LNCAP (cell line): ENCODE measurements around the gene ZC3H6.

Experiments
- TF ChIP-seq, protein P1 (sequence below): fragments of 450-650 bp; IDR thresholded peaks from 2 replicates; pipeline ENCODE4 v1.5.1; 2017; ENCODE audit warnings: mild to moderate bottlenecking

The ZC3H6 gene

DNA sequence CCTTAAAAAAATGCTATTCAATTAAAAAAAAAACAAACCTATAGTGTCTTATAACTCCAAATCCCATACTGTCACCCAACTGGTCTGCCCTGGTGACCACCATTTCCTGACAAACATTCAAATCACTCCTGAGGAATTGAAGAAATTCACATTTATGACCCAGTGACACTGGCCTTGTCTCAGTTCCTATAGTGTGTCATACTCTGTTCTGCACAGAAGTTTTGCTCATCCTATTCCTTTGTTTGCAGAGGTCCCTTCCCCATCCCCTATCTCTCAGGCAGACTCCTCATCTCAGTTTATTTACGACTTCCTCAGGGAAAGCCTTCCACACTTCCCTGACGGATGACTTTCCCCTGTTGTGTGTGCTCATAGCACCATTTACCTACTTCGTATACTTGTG is 14.7 kb downstream of the ZC3H6 start:
- TF ChIP-seq, protein P1, sequence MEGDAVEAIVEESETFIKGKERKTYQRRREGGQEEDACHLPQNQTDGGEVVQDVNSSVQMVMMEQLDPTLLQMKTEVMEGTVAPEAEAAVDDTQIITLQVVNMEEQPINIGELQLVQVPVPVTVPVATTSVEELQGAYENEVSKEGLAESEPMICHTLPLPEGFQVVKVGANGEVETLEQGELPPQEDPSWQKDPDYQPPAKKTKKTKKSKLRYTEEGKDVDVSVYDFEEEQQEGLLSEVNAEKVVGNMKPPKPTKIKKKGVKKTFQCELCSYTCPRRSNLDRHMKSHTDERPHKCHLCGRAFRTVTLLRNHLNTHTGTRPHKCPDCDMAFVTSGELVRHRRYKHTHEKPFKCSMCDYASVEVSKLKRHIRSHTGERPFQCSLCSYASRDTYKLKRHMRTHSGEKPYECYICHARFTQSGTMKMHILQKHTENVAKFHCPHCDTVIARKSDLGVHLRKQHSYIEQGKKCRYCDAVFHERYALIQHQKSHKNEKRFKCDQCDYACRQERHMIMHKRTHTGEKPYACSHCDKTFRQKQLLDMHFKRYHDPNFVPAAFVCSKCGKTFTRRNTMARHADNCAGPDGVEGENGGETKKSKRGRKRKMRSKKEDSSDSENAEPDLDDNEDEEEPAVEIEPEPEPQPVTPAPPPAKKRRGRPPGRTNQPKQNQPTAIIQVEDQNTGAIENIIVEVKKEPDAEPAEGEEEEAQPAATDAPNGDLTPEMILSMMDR = no peak

DNA sequence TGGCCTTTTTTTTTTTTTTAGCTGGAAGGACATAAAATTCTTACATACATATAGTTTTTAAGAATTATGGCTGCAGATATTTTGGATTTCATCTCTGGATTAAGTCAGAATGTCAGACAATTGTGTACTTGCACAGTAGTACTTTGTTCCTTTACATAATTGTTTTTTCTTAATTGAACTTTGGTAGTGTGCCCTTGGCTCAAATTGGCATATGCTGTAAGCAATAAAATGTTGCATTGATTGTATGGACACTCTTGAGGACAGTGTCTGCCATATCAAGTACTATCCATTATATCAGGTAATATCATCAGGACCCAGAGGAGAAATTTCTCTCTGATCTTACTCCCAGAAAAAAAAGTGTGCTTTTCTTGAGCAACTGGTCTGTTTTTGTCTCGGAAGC is 15.3 kb downstream of the ZC3H6 start:
- TF ChIP-seq, protein P1 = no peak

DNA sequence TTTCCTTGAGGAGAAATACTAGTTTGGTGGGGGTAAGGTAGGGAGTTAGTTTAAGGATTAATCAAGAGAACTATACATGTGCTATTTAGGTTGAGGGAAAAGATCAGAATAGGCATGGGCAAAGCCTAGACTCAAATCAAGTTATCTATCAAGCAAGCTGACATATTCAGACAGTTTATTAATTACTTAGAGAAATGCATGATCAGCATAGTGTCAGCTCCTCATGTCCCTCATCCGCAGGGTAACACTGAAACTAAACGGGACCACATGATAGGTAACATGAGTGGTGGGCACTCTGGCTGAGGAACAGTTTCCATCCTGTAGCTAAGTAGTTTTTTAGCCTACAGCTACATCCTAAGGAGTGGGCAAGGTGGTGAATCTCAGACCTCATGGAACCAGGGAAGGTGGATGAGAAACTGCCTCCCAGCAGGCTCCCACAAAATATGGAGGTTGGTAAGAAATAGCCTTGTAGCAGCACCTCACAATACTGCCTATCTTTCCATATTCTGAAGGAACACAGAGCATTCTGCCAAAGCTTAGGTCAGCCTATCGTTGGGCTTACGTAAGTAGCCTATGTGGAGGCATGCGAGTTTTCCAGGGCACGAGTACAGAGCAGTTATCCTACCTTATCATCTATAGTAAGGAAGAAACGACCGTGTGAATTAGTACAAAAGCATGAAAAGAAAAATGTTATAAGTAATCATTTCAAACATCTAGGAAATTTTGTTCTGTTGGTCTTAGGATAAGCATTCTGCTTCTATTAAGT is 18.4 kb downstream of the ZC3H6 start:
- TF ChIP-seq, protein P1 = no peak

DNA sequence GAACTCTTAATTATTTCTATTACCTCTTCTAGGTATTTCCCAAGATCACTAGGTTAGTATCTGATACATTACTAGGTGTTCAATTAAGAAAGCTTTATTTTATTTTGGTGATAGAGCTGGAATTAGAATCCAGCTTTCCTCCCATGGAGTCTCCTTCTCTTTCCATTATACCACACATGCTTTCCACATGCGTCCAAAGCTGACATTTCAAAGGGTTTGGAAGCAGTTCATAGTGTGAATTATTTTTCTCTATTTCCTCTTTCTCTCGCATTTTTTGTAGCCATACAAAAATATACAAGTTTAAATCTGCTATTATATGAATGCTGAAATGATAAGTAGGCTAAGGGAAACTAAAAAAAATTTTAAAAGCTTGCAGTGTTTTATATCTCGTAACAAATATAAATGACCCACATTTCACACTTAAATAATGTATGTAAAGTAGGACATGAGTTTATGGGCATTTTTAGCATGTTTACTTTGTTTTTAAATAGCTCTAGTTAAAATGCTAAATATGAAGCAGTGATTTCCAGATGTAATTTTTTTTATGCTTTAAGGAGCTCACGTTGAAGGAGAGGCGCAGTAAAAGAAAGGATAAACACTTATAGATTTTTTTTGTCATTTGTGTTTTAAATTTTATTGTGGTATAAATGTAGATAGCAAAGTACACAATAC is 20.1 kb downstream of the ZC3H6 start:
- TF ChIP-seq, protein P1 = no peak

DNA sequence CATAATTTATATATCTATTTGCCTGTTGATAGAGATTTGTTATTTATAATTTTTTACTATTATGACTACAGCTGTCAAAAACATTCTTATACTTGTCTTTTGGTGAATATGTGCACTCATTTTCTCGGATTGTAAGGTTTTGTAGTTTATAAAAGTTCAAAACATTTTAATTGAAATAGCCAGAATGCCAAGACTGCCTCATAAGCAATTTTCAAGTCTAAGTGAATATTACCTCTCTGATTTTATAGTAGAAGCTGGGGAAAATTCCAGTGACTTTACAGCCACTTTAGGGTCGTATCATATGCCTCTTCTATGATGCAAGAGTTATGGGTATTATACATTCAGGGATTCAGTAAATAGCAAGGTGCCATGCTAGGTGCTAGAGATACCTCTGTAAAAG is 21.0 kb downstream of the ZC3H6 start:
- TF ChIP-seq, protein P1 = no peak

DNA sequence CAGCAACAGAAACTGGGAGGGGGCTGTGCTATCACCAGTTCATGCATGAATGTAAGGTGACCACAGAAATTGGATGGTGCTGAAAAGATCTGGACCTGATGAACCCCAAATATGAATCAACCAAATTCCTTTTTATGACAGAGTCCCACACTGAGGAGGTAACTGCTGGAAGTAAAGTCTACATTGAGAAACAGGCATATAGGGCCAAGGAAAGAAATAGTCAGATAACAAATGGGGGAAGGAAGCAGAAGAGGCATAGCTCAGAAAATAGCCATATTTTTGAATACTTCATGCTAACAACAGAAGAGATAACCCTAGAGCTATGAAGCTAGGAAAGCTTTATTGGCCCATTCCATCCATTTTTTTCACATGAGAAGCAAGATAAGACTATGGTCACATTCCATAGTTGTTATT is 25.8 kb downstream of the ZC3H6 start:
- TF ChIP-seq, protein P1 = no peak

DNA sequence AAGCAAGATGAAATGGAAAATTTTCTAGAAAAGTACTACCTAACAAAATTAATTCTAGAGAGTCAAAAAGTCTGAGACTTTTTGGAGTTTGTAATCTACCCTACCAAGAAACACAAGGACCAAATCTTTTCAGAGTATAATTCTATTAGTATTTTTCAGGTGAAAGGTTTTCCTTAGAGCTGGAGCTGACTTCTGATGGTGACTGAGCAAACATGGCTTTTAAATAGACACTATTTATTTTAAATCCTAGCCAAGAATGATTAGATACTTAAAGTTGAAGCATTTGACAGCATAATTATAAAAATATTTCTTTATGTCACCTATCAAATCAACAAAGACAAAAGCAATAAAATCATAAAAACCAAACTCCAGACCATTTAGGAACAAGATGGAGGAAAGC is 26.6 kb downstream of the ZC3H6 start:
- TF ChIP-seq, protein P1 = no peak
